ENCODE results near the gene SLC5A12.

The SLC5A12 gene

GRCh38 chr11:26721948-26722475 is at the start of gene SLC5A12:
Gene SLC5A12, minus strand, starts transcription at chr11:26722060. Its CDS starts 346 bp downstream, at chr11:26721714.
- no peak for DNase-seq

GRCh38 chr11:26769027-26769426 is 47.2 kb upstream of the SLC5A12 start:
- no peak for DNase-seq

GRCh38 chr11:26767060-26767459 is 45.2 kb upstream of the SLC5A12 start:
- no peak for DNase-seq

- no peak for DNase-seq
Measured at GRCh38 chr11:26765323-26765722, 43.5 kb upstream of the SLC5A12 start.

- DNase-seq, result no peak
Measured at GRCh38 chr11:26764825-26765224, 43.0 kb upstream of the SLC5A12 start.

- DNase-seq, result no peak
Measured at GRCh38 chr11:26764315-26764714, 42.5 kb upstream of the SLC5A12 start.

DNA sequence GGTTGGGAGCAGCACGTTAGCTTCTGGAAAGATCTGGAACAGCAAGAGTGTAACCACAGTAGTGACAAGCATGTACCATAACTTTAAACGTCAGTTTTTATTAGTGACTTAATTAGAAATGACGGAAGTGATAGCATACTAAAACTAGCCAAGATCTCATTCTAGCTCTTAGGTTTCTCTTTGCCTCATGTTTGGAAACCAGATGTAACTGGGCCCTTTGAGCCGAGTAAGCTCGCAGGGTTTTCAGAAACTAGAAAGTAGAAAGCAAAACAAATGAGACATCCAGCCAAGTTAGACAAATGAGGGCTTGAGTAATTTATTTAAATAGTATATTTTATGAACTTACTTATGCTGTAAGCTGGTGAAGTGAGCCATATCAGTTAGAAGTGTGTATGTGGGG is 40.2 kb upstream of the SLC5A12 start:
- DNase-seq, result no peak

DNA sequence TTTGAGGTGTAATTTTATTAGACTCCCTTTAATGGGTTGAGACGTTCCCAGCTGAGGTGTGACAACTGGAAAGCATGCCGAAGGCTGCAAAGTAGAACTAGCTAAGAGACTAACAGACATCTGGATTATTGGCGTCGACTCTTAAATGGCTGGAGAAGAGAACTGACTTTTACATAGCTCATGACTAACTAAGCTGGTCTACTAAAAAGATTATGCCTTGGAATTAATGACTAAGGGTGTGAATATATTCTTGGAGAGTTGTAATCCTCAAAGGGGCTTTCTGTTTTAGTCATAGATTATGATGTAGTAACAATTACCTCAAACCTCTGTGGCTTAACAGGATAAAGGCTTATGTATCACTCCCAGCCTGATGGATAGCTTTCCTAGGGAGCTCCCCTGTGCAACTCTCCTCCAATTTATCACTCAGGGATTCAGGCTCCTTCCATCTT is 39.5 kb upstream of the SLC5A12 start:
- DNase-seq, result no peak

DNA sequence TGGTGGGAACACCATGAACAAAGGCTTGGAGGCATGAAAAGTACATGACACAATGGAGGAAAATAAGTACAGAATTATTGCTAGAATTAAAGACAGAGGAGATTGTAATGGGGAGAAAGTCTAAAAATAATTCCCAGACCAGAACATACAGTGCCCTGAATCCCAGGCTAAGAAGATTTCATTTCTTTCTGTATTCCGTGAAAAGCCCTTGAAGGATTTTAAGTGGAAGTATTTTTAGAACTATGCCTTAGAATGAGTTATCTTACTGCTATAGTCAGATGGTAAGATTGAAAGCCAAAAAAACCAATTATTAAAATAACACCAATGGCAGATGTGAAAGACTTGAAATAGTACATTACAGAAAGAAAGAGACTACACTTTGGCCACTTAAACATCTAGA is 36.1 kb upstream of the SLC5A12 start:
- no peak for DNase-seq

DNA sequence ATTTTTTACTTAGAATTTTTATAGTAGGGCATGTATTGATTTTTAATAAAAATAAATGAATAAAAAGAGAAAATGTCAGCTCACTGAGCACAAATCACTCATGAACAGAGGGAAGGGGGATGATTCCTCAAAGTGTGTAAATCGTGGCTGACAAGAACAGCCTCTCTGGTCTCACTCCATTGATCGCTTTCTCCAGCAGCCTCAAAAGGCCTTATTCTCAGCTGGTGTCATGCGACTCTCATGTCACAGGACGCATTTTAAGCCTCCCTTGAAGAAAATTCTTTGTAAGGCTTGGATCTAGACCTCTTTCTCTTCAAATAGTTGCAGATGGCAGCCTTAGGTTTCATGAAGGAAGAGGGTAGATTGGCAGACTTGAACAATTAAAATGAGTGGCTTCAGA is 33.9 kb upstream of the SLC5A12 start:
- no peak for DNase-seq

GRCh38 chr11:26753723-26754504 is 32.1 kb upstream of the SLC5A12 start:
- DNase-seq, result peak; percentile 12

DNA sequence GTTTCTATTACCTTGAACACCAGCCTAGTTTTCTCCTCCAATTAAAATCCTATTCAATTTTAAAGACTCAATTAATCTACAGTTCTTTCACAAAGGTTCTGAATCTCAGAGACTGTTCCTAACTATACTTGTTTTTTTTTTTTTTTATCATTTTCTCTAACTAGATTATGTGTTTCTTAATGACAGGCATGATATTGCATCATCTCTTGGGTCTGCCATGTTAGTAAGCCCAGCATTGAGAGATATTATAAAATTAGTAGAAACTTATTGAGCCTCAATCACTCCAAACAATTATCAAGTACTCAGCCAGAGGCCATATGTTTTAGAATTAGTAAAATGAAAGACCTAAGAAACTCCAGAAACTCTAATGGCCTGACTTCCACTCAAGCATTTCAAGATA is 28.1 kb upstream of the SLC5A12 start:
- DNase-seq, result no peak

DNA sequence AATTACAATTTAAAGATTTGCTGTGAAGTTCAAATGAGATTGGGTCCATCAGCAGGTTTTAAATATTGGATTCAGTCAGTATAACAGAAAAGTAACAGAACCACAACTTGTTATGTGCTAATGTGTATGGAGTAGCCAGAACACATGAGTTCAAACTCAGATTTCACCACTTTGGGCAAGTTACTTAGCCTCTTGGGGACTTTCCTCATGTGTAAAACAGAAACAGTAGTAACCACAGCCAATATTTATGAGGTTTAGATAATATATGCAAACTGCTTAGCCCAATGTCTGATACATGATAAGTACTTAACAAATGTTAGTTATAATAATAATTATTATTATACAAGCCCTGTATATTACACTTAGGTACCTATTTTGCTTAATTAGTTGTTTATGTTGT is 21.8 kb upstream of the SLC5A12 start:
- DNase-seq, result peak; percentile 3

DNA sequence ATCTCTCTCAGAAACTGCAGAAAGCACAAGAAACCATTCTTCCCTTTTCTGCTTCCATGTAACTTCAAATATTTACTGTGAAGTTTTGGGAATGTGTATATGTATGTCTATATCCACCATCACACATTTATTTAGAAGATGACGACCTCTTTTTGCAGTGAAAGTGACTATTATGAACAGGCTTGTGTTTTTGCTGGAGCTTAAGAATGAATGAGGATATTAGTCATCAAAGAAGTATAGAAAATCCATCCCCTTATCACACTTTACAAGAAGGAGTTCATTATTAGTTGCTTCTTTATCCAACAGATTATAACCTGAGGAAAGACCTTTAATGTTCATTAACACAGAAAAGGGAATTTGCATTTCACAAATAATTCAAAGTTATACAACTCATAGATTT is 21.1 kb upstream of the SLC5A12 start:
- no peak for DNase-seq

DNA sequence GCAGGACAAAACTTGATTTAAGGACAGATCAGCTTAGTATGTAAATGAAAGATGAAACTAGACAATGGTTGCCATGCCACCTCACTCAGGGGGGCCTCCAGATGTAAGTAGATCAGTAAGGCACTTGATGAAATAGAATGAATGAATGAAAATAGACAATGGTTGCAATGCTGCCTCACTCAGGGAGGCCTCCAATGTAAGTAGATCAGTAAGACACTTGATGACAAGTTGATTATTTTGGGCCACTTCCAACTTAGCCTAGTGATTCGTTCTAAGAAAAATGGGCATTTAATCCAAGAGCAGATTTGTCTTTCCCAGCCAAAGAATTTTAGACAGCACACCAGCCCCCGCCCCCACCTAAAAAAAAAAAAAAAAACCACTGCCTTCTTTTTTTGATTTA is 19.2 kb upstream of the SLC5A12 start:
- DNase-seq, result no peak

DNA sequence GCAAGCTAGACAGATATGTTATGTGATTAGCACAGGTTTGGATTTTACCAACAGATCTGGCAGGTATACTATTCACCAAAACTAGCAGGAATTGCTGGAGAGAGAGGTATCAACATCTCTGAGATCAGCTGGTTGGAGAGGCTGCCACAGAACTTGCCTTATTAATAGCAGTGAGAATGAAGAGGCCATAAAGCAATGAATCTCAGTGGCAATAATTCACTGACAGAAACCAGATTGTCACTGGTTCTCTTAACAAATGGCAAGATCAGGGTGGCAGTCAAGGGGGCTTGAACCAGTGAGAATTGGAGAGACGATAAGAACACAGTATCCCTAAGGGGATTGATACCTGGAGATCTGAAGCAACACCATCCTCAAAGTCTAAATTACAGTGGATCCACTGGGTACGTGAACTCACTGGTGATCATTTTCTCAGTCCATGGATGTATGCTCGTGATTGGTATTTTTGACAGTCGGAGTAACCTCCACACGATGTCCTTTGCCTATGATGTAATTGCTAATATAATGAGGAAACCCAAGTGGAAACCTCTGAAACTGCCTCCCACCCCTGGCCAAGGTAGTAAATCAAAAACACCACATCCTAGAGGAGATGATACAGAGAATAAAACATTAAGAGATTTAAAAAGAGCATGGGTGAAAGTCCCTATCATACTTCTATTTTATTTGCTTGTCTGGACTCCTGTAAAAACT is 17.7 kb upstream of the SLC5A12 start:
- DNase-seq, result no peak

DNA sequence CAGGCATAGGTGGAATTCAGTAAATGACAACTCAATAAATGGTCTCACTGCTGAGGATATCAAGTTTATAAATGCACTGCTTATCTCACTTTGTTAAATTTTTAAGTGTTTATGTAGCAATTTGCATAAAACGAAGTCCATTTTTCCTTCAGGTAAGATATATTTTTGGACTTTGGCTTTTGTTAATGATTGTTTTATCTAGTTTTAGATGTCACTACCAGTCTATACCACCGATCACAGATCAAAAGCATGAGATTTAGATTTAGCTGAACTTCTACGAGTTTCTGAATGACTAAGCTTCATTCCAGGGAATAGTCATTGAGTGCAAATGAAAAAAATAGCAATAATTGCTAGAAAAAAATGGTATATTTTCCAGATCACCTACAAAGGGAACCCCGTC is 12.8 kb upstream of the SLC5A12 start:
- DNase-seq, result no peak

- DNase-seq, result no peak
Measured at GRCh38 chr11:26731084-26731456, 9.2 kb upstream of the SLC5A12 start.

- DNase-seq, result no peak
Measured at GRCh38 chr11:26730414-26731083, 8.7 kb upstream of the SLC5A12 start.

- no peak for DNase-seq
Measured at GRCh38 chr11:26729284-26729683, 7.4 kb upstream of the SLC5A12 start.

- no peak for DNase-seq
Measured at GRCh38 chr11:26726960-26727359, 5.1 kb upstream of the SLC5A12 start.

DNA sequence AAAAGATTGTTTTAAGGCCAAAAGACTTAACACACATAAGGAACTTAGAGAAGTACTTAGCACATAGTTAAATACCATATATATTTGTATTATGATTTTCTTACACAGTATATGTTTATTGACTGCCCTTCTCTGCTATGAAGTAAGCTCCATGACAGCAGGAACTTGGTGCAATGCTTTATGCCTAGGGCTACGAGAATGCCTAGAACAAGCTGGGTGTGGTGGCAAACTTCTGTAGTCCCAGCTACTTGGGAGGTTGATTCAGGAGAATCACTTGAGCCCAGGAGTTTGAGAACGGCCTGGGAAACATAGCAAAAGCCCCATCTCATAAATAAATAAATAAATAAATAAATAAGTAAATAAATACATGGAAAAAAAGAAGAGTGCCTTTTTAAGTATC is 1.9 kb downstream of the SLC5A12 start:
- DNase-seq, result no peak

DNA sequence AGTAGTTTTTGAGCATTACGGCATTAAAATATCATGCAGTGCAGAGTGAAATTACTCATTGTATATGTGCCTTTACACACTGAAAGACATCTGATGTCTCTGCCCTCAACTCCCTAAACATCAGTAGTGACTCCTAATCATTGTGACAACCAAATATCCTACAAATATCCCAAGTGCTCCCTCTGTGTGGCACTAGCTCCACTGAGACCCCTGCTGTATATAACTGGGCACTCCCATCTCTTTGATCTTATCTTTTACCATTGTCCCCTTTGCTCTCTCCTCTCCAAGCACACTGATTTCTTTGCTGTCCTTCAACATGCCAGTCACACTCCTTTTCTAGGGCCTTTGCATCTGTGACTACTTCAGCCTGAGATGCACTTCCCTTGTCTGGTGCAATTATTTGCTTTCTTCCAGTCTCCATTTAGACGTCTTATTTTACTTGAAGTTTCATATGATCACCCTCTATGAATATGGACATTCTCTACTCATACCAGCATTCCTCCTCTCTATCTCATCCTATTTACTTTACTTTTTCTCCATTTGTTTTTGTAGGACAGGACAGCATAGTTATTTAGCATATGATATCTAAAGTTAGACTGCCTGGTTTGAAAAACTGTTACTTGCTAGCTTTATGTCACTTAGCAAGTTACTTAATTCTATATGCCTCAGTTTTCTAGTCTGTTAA is 2.4 kb downstream of the SLC5A12 start:
- no peak for DNase-seq
